ENCODE measurements around the gene CABP2.

DNA sequence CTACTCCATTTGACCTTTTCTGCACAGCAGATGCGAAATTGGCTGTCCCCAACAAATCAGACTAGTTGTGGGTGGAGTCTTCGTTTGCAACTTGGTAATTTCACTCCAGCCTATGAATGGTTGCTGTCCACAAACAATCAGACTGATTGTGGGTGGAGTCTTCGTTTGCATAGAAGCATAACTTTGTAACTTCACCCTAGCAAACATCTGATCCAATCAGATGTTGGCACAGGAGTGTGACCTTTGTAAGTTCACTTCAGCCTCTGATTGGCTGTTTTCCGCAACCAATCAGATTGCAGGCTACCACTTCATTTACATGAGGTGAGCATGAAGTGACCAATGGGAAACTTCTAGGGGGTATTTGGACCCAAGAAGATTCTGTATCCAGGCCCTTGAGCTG, 16.3 kb upstream of the CABP2 start:
- no peak for TF ChIP-seq EZH2 (IDR thresholded peaks at IDR 0.05; ENCODE audit: low read depth)
- TF ChIP-seq, protein P1, sequence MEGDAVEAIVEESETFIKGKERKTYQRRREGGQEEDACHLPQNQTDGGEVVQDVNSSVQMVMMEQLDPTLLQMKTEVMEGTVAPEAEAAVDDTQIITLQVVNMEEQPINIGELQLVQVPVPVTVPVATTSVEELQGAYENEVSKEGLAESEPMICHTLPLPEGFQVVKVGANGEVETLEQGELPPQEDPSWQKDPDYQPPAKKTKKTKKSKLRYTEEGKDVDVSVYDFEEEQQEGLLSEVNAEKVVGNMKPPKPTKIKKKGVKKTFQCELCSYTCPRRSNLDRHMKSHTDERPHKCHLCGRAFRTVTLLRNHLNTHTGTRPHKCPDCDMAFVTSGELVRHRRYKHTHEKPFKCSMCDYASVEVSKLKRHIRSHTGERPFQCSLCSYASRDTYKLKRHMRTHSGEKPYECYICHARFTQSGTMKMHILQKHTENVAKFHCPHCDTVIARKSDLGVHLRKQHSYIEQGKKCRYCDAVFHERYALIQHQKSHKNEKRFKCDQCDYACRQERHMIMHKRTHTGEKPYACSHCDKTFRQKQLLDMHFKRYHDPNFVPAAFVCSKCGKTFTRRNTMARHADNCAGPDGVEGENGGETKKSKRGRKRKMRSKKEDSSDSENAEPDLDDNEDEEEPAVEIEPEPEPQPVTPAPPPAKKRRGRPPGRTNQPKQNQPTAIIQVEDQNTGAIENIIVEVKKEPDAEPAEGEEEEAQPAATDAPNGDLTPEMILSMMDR (conservative IDR thresholded peaks at IDR 0.05): no peak

Measured in PC-9 (cell line).